ENCODE data around the gene CMTM3.

Gene CMTM3

DNA sequence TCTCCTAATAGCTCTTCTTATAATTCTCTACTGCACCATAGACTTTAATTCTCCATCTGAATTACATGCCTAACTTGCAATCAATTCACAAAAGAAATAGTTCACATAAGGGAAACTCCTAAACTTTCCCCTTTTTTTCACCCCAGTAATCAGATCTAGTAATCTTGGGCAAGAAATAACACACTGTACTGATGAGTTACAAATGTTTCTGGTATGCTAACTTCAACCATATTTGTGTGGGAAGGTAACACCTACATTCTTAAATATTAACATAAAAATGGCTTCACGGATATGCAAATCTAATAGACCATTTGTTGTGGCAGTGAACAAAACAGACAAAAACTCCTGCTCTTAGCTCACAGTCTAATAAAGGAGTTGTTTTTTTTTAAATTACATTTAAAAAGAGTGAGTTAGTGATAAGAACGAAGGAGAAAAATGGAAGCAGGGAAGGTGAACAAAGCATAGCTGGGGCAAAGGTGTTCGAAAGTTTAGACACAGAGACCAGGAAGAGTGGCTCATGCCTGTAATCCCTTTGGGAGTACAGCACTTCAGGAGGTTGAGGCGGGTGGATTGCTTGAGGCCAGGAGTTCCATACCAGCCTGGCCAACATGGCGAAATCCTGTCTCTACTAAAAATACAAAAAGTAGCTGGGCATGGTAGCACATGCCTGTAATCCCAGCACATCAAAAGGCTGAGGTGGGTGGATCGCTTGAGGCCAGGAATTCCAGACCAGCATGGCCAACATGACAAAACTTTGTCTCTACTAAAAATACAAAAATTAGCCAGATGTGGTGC is 34.8 kb downstream of the CMTM3 start:
- H3K27me3 ChIP-seq (ENCODE audit: insufficient read depth, poor library complexity, severe bottlenecking), result no peaks in the 10 kb centered on the region
- H3K27ac ChIP-seq (ENCODE audit: poor library complexity, severe bottlenecking), result peak overlapping the region; percentile 34
- peaks cover 16% of the 10 kb centered on the region for H3K36me3 ChIP-seq (ENCODE audit: low read depth)
- peaks cover 10% of the 10 kb centered on the region for H3K4me1 ChIP-seq (ENCODE audit: insufficient read depth, poor library complexity, severe bottlenecking)
- peaks cover 3% of the 10 kb centered on the region for H3K9me3 ChIP-seq (ENCODE audit: severe bottlenecking)
- DNase-seq (ENCODE audit: low spot score) (no peak), ATAC-seq (ENCODE audit: low read depth) (peak; percentile 78)
- H3K4me3 ChIP-seq (ENCODE audit: severe bottlenecking), result no peak overlapping the region
- TF ChIP-seq, protein P1, sequence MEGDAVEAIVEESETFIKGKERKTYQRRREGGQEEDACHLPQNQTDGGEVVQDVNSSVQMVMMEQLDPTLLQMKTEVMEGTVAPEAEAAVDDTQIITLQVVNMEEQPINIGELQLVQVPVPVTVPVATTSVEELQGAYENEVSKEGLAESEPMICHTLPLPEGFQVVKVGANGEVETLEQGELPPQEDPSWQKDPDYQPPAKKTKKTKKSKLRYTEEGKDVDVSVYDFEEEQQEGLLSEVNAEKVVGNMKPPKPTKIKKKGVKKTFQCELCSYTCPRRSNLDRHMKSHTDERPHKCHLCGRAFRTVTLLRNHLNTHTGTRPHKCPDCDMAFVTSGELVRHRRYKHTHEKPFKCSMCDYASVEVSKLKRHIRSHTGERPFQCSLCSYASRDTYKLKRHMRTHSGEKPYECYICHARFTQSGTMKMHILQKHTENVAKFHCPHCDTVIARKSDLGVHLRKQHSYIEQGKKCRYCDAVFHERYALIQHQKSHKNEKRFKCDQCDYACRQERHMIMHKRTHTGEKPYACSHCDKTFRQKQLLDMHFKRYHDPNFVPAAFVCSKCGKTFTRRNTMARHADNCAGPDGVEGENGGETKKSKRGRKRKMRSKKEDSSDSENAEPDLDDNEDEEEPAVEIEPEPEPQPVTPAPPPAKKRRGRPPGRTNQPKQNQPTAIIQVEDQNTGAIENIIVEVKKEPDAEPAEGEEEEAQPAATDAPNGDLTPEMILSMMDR (IDR thresholded peaks at IDR 0.05; ENCODE audit: poor library complexity, severe bottlenecking), result no peak

DNA sequence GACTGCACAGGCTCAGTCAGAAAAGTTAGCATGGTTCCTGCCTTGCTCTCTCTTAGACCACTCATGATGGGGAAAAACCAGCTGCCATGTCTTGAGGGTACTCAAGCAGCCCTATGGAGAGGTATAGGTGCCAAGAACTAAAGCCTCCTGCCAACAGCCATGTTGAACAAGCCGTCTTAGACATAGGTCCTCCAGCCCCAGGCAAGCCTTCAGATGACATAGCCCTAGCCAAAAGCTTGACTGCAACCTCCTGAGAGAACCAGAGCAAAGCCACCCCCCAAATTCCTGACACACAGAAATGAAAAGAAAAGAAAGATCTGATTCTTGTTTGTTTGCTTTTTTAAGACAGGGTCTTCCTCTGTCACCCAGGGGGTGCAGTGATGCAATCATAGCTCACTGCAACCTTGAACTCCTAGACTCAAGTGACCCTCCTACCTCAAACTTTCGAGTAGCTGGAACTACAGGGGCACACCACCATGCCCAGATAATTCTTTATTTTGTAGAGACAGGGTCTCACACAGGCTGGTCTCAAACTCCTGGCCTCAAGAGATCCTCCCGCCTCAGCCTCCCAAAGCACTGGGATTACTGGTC is 36.3 kb downstream of the CMTM3 start:
- Histone ChIP-seq H3K27me3 (ENCODE audit: insufficient read depth, poor library complexity, severe bottlenecking) (no peaks in the 10 kb centered on the region), H3K27ac (ENCODE audit: poor library complexity, severe bottlenecking) (no peak overlapping the region), H3K36me3 (ENCODE audit: low read depth) (peaks cover 9% of the 10 kb centered on the region; the same call in 1 of the 2 replicates), H3K4me3 (ENCODE audit: severe bottlenecking) (no peak overlapping the region), H3K9me3 (ENCODE audit: severe bottlenecking) (peaks cover 3% of the 10 kb centered on the region), H3K4me1 (ENCODE audit: insufficient read depth, poor library complexity, severe bottlenecking) (peaks cover 10% of the 10 kb centered on the region)
- ATAC-seq (ENCODE audit: low read depth), result no peak
- TF ChIP-seq, protein P1 (IDR thresholded peaks at IDR 0.05; ENCODE audit: poor library complexity, severe bottlenecking), result no peak
- no peak for DNase-seq (ENCODE audit: low spot score)

DNA sequence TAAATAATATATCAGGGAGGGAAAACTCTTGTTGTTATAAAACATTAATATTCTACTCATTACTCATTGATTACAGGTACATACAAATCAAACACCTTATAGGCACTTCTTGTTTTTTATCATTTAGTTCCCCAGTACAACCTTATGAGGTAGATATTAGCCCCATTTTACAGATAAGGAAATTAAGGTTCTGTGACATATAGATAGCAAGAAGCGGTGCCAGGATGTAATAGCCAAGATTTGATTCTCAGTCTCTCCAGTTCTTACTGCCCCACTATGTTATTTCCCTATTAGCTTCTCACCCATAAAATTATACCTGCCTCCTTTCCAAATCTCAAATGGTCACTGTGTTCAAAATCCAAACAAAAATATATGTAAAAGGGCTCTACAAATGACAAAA is 36.9 kb downstream of the CMTM3 start:
- H3K9me3 ChIP-seq (ENCODE audit: severe bottlenecking), result peaks cover 3% of the 10 kb centered on the region
- peaks cover 3% of the 10 kb centered on the region; the same call in 1 of the 2 replicates for H3K36me3 ChIP-seq (ENCODE audit: low read depth)
- ATAC-seq (ENCODE audit: low read depth) (no peak), DNase-seq (ENCODE audit: low spot score) (no peak)
- H3K27me3 ChIP-seq (ENCODE audit: insufficient read depth, poor library complexity, severe bottlenecking), result no peaks in the 10 kb centered on the region
- TF ChIP-seq, protein P1 (IDR thresholded peaks at IDR 0.05; ENCODE audit: poor library complexity, severe bottlenecking), result no peak
- H3K4me1 ChIP-seq (ENCODE audit: insufficient read depth, poor library complexity, severe bottlenecking), result peaks cover 10% of the 10 kb centered on the region
- no peak overlapping the region for H3K4me3 ChIP-seq (ENCODE audit: severe bottlenecking)
- H3K27ac ChIP-seq (ENCODE audit: poor library complexity, severe bottlenecking), result no peak overlapping the region

DNA sequence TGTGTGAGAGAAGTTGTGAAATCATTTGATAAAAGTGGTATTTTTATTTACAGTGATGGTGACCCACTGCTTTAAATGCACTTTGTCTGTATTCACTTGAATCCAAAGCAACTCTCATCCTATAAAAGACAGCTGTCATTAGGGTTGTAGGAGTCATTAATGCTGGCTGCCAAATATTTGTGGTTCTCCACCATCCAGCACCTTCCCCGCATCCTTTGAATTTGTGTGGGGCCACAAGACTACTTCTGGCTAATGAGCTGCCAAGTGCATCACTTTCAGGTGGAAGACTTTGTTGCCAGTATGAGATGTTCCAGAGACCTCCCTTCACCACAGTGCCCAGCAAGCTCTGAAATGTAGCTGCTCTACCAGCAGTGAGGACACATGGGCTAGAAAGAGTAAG is 43.4 kb downstream of the CMTM3 start:
- H3K4me3 ChIP-seq (ENCODE audit: severe bottlenecking), result no peak overlapping the region
- DNase-seq (ENCODE audit: low spot score), result no peak
- H3K9me3 ChIP-seq (ENCODE audit: severe bottlenecking), result no peaks in the 10 kb centered on the region
- no peak overlapping the region for H3K27ac ChIP-seq (ENCODE audit: poor library complexity, severe bottlenecking)
- peaks cover 5% of the 10 kb centered on the region for H3K4me1 ChIP-seq (ENCODE audit: insufficient read depth, poor library complexity, severe bottlenecking)
- TF ChIP-seq, protein P1 (IDR thresholded peaks at IDR 0.05; ENCODE audit: poor library complexity, severe bottlenecking), result no peak
- no peaks in the 10 kb centered on the region for H3K27me3 ChIP-seq (ENCODE audit: insufficient read depth, poor library complexity, severe bottlenecking)
- H3K36me3 ChIP-seq (ENCODE audit: low read depth), result no peaks in the 10 kb centered on the region
- ATAC-seq (ENCODE audit: low read depth), result no peak

DNA sequence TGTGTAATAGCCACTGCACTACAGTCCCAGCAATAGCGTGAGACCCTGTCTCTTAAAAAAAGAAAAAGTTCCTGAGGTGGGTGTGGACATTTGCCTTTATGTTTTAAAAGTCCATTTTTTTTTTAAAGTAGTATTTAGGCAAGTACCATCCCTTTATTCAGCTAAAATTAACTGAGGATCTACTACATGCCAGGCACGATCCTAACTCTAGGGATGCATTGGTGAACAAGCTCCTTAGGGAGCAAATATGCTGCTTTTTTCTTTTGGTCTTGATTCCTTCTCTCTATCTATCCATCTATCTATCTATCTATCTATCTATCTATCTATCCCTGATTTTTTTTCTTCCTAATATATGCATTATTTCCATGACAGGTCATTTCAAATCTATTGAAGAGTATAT is 44.7 kb downstream of the CMTM3 start:
- no peak overlapping the region for H3K4me3 ChIP-seq (ENCODE audit: severe bottlenecking)
- DNase-seq (ENCODE audit: low spot score) (no peak), ATAC-seq (ENCODE audit: low read depth) (no peak)
- TF ChIP-seq, protein P1 (IDR thresholded peaks at IDR 0.05; ENCODE audit: poor library complexity, severe bottlenecking), result no peak
- peaks cover 6% of the 10 kb centered on the region for H3K4me1 ChIP-seq (ENCODE audit: insufficient read depth, poor library complexity, severe bottlenecking)
- no peaks in the 10 kb centered on the region for H3K27me3 ChIP-seq (ENCODE audit: insufficient read depth, poor library complexity, severe bottlenecking)
- H3K9me3 ChIP-seq (ENCODE audit: severe bottlenecking), result no peaks in the 10 kb centered on the region
- H3K36me3 ChIP-seq (ENCODE audit: low read depth), result no peaks in the 10 kb centered on the region
- H3K27ac ChIP-seq (ENCODE audit: poor library complexity, severe bottlenecking), result no peak overlapping the region

Data from RWPE2 (cell line).